Smooth muscle cell (in vitro differentiated cells): ENCODE measurements around the gene RASL10A. TPM values are rescaled to one million over a fixed set of nuclear protein-coding genes. Genes with fewer than 3 reads are reported as not detected.

Experiments used
- DNase-seq: peaks from one replicate; lab custom pipeline; 2025; ENCODE audit not compliant: unreplicated experiment; lab: John Stamatoyannopoulos, UW
- H2AFZ ChIP-seq: fragments of 200-600 bp; sonication (generic); 2 replicates; pipeline ENCODE4 v1.6.0; 2016; ENCODE audit warnings: antibody characterized with exemption, low read depth, mild to moderate bottlenecking
- H3F3A ChIP-seq: fragments of 200-600 bp; sonication (generic); 2 replicates; pipeline ENCODE4 v1.6.0; 2017; ENCODE audit warnings: antibody characterized with exemption, low read depth
- H3K27ac ChIP-seq: fragments of 200-600 bp; sonication (generic); 2 replicates; pipeline ENCODE4 v1.5.1; 2016; ENCODE audit warnings: low read depth, mild to moderate bottlenecking
- H3K27me3 ChIP-seq: fragments of 200-600 bp; sonication (generic); 2 replicates; pipeline ENCODE4 v1.6.1; 2016; ENCODE audit warnings: low read depth, mild to moderate bottlenecking
- H3K36me3 ChIP-seq: fragments of 200-600 bp; sonication (generic); 2 replicates; pipeline ENCODE4 v1.5.1; 2016; ENCODE audit warnings: low read depth
- H3K4me1 ChIP-seq: fragments of 200-600 bp; sonication (generic); 2 replicates; pipeline ENCODE4 v1.5.1; 2016; ENCODE audit warnings: low read depth
- H3K4me2 ChIP-seq: fragments of 200-600 bp; sonication (generic); 2 replicates; pipeline ENCODE4 v1.6.0; 2016; ENCODE audit warnings: mild to moderate bottlenecking
- H3K4me3 ChIP-seq: fragments of 200-600 bp; sonication (generic); 2 replicates; pipeline ENCODE4 v1.5.1; 2016; ENCODE audit warnings: mild to moderate bottlenecking
- H3K79me2 ChIP-seq: fragments of 200-600 bp; sonication (generic); 2 replicates; pipeline ENCODE4 v1.6.0; 2016; ENCODE audit warnings: low read depth, mild to moderate bottlenecking
- H3K9ac ChIP-seq: fragments of 200-600 bp; sonication (generic); 2 replicates; pipeline ENCODE4 v1.6.0; 2016; ENCODE audit warnings: low read depth
- H3K9me3 ChIP-seq: fragments of 200-600 bp; sonication (generic); replicated peaks from 2 replicates; pipeline ENCODE4 v1.5.1; 2016; ENCODE audit warnings: low read depth
- H4K20me1 ChIP-seq: fragments of 200-600 bp; sonication (generic); 2 replicates; pipeline ENCODE4 v1.6.0; 2016; ENCODE audit warnings: low read depth
- WGBS: methylation state at CpG from one replicate; pipeline ENCODE4 v1.1.7; 2016; ENCODE audit warnings: low lambda C conversion rate; 5-methylcytosine and 5-hydroxymethylcytosine counted together
- polyA plus RNA-seq: library from polyadenylated mRNA; unstranded; fragments of >200 nt; fragmentation: Nextera tagmentation; extraction: Ambion mirVana; gene quantifications from 2 replicates; pipeline ENCODE4 v1.2.1, GENCODE V29; 2016
- total RNA-seq: library from RNA; depleted of rRNA; stranded (reverse); fragments of >200 nt; gene quantifications from 2 replicates; pipeline ENCODE4 v1.2.3, GENCODE V29; 2014
- TF ChIP-seq, protein P1 (sequence below): fragments of 200-600 bp; sonication (generic); IDR thresholded peaks from 2 replicates; pipeline ENCODE4 v1.5.1; 2017; ENCODE audit warnings: borderline replicate concordance, mild to moderate bottlenecking, antibody characterized with exemption; ENCODE audit not compliant: insufficient read depth, poor library complexity, severe bottlenecking

Gene RASL10A
- total and polyA plus RNA-seq, 2 experiments from 2014 or later: not detected

DNA sequence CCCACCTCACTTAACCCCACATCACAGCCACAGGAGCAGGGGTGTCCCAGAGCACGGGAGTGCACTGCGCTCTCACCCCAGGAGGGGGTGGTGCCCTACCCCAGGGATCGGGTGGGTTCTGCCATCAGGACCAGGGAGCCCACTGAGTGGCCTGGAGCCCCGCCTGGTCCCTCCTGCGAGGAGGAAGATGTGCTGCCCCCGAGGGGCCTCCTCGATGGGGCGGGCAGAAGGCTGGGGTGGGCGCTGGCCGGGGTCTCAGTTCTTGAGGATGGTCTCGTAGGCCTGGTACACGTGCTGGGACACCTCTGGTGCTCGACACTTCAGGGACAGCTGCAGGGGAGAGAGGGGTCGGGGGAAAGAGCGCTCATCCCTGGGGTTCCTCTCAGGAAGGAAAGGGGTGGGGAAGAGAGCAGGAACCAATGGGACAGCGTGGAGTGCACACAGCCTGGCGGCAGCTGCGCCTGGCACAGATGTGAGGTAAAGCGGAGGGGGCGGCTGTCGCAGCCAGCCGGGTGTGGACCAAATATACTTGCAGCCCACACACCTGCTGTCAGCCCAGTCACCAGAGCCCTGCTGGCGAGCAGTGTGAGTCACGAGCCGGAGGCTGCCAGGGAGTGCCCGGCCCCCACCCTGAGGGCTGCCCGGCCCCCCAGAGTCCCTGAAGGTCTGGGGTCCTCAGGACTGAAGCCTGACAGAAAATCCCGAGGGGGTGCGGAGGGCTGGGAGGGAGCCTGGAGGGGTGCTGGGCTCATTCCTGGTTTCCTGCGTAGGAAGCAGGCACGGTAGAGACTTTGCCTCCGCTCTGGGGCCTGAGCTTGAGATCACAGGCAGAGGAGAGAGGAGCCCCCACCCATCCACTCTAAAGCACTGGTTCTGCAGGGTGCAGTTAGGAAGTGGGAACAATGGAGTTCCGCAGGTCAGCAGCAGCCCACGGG, 13.3 kb upstream of the RASL10A start:
- Histone ChIP-seq H3K4me2 (no peak overlapping the region), H3K27me3 (no peaks in the 10 kb centered on the region), H3K79me2 (no peaks in the 10 kb centered on the region), H3K4me1 (no peaks in the 10 kb centered on the region), H3K4me3 (no peak overlapping the region), H3K9me3 (no peaks in the 10 kb centered on the region), H3K9ac (no peak overlapping the region), H4K20me1 (no peaks in the 10 kb centered on the region), H2AFZ (no peak overlapping the region), H3K36me3 (no peaks in the 10 kb centered on the region), H3K27ac (no peak overlapping the region), H3F3A (no peaks in the 10 kb centered on the region)
- WGBS: 98% methylated on average over 17 of the region's 34 CpGs
- DNase-seq: no peak
- TF ChIP-seq, protein P1, sequence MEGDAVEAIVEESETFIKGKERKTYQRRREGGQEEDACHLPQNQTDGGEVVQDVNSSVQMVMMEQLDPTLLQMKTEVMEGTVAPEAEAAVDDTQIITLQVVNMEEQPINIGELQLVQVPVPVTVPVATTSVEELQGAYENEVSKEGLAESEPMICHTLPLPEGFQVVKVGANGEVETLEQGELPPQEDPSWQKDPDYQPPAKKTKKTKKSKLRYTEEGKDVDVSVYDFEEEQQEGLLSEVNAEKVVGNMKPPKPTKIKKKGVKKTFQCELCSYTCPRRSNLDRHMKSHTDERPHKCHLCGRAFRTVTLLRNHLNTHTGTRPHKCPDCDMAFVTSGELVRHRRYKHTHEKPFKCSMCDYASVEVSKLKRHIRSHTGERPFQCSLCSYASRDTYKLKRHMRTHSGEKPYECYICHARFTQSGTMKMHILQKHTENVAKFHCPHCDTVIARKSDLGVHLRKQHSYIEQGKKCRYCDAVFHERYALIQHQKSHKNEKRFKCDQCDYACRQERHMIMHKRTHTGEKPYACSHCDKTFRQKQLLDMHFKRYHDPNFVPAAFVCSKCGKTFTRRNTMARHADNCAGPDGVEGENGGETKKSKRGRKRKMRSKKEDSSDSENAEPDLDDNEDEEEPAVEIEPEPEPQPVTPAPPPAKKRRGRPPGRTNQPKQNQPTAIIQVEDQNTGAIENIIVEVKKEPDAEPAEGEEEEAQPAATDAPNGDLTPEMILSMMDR: no peak

GRCh38 chr22:29328055-29328454, 12.6 kb upstream of the RASL10A start:
- H3K27ac ChIP-seq: no peak overlapping the region
- H3K4me1 ChIP-seq: no peaks in the 10 kb centered on the region
- H3K9ac ChIP-seq: no peak overlapping the region
- WGBS: 100% methylated on average over 4 of the region's 5 CpGs
- TF ChIP-seq, protein P1: no peak
- H3K4me3 ChIP-seq: no peak overlapping the region
- no peaks in the 10 kb centered on the region for H3K79me2 ChIP-seq
- H3K9me3 ChIP-seq: no peaks in the 10 kb centered on the region
- H3K36me3 ChIP-seq: no peaks in the 10 kb centered on the region
- no peaks in the 10 kb centered on the region for H4K20me1 ChIP-seq
- no peak for DNase-seq
- H3K27me3 ChIP-seq: no peaks in the 10 kb centered on the region
- no peak overlapping the region for H2AFZ ChIP-seq
- no peaks in the 10 kb centered on the region for H3F3A ChIP-seq
- no peak overlapping the region for H3K4me2 ChIP-seq

GRCh38 chr22:29327089-29327764, 11.7 kb upstream of the RASL10A start:
- Histone ChIP-seq H3K27me3 (no peaks in the 10 kb centered on the region), H3K4me1 (no peaks in the 10 kb centered on the region), H3K36me3 (no peaks in the 10 kb centered on the region), H3K27ac (no peak overlapping the region), H3K4me2 (no peak overlapping the region), H3K4me3 (no peak overlapping the region), H2AFZ (no peak overlapping the region), H3K9ac (no peak overlapping the region), H3F3A (no peaks in the 10 kb centered on the region), H3K79me2 (no peaks in the 10 kb centered on the region), H4K20me1 (no peaks in the 10 kb centered on the region), H3K9me3 (no peaks in the 10 kb centered on the region)
- 98% methylated on average over 14 of the region's 15 CpGs for WGBS
- TF ChIP-seq, protein P1: no peak
- no peak for DNase-seq
